Left colon (tissue), 2 donors: Measurements from ENCODE around the gene KCNA4. TPM values are rescaled to one million over a fixed set of nuclear protein-coding genes. Genes with fewer than 3 reads are reported as not detected.
"Not testable (repeated sequence)": the region's sequence is repeated elsewhere in the genome, so short reads cannot be mapped to it uniquely, and the experiment has no call there.

Source experiments
- ATAC-seq: fragments of 200-7000 bp; cut with Tn5 transposase; one replicate; pipeline ENCODE4 v1.9.1; 2020; ENCODE audit warnings: mild to moderate bottlenecking, moderate library complexity
- DNase-seq, 2 donors: peaks; one replicate each; pipeline ENCODE4 v3.0.0-alpha.2; 2020
- intact Hi-C, 2 donors: fragments of 100-400 bp; cut with DNase I in 1 of 2; cut with micrococcal nuclease in 1 of 2; formaldehyde crosslinking; loops; one replicate each; pipeline versions ENCODE4 v1.11.2 to v1.14.0; 2022; cut with DNase I, micrococcal nuclease
- total RNA-seq, 2 donors: library from RNA; stranded (reverse); fragmentation: NEBNext Ultra II Directional; extraction: Animal tissue kit (Norgen Biotek cat#: 25700); gene quantifications; one replicate each; pipeline ENCODE4 v1.2.1, GENCODE V29; 2021
- donor health status: DM: no; HTN: no; CAD: no.
- donor health status: DM: yes; HTN: yes; CAD: no.

The KCNA4 gene
- total RNA-seq, 2 donors from 2014 or later: not detected

- intact Hi-C loops: no loop called here
- ATAC-seq (no peak), DNase-seq (no peak)
These were observed 14.6 kb downstream of the KCNA4 start for GRCh38 chr11:30002157-30002785.

DNA sequence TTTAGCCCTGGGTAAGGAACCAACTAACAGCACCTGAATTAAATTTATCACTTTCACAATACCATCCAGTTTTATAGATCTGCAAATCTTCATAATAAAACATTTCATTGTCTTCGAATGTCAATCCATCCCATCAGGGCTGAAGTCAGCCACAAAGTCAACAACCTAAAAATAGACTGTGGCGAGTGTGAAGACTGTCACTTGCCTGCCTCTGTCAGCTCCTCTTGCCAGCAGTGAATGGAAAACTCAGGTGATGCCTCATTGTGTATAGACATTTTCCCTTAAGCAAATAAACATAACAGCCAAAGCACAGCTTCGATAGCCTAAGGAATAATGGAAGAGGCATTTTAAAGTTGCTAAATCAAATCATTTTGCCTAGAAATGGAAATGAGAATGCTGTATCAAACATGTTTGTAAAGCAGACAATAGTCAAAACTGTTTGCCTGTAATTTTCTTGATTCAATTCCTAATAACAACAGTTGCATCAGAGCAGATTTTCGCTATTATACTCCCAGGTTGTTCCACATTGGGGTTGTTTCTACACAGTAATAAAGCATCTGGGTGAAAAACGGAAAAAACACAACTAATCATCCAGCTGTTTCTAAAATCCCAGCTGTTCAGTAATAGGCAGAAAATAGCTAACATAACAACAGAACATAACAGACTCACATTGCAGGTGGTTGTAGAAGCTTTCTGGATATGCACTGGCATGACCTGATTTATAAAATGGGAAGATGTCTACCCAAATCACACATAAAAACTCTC is 15.7 kb downstream of the KCNA4 start:
- no peak for DNase-seq
- intact Hi-C loops: no loop called here
- ATAC-seq: no peak

DNA sequence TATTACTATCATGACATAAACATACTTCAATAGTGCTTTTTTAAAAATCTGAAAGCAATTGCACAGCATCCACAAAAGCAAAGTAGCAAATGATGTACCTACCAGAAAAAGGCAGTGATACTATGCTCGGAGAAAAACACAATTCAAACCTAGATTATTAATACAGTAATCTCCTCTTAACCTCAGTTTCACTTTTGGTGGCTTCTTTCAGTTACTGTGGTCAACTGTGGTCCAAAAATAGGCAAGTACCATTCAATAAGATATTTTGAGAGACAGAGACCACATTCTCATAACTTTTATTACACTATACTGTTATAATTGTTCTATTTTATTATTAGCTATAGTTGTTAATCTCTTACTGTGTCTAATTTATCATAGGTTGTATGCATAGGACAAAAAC is 20.8 kb downstream of the KCNA4 start:
- ATAC-seq (no peak), DNase-seq (no peak)
- intact Hi-C loops: no loop called here

DNA sequence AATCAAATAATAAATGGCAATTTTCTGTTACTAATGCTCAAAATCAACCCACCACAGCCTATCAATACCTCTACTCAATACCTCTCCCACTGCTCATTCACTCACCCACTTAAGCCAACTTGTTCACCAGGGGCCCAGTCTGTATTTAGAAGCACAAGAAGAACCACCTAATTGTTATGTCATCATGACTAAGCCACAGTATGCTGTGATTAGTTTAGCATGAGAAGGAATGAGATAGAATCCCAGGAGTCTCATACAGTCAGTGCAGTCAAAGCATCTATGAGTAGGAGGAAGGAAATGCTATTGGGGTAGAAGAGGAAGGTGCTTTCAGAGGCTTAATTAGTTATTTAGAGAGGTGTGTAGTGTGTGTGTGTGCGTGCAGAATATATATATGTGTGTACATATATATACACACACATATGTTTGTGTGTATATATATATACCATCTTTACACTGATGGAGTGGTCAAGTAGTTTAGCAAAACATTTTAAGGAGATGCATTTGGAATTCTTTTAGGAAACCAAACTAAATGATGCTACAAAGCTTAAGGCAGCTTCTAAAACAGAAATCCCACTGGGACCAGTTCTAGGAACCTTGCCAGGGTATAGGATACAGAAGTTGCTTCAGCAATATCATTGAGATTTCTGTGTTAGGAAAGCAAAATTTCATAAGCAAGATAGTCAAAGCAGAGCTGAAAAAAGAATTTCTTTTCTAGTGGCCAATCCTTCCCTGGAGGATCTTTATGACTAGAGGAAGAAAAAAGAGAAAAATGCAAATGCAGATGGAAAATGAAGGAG is 27.5 kb downstream of the KCNA4 start:
- intact Hi-C loops: no loop called here
- ATAC-seq: no peak
- no peak for DNase-seq

GRCh38 chr11:29985248-29985647 is 31.6 kb downstream of the KCNA4 start:
- intact Hi-C loops: no loop called here
- ATAC-seq: no peak

GRCh38 chr11:29984544-29984943 is 32.3 kb downstream of the KCNA4 start:
- ATAC-seq: no peak
- intact Hi-C loops: no loop called here
- DNase-seq: no peak

More at GRCh38 chr11:29985248-29985647, 31.6 kb downstream of the KCNA4 start:
- DNase-seq: no peak

DNA sequence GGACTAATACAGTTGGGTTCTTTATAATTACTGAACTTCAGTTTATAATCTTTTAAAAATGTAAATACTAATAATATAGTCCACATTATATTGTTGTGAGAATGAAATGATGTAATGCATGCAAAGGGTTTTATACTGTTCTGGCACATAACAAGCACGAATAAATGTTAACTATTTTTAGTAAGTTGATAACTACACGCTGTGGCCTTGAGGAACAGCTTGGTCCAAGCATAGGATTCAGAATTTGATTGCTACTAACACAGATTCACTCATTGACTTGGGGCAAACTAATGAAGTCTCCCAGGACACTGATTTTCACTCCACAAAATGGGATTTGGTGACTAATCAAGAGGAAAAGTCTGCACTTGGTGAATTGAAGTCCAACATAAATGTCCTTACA is 38.3 kb downstream of the KCNA4 start:
- intact Hi-C loops: no loop called here
- DNase-seq: no peak
- no peak for ATAC-seq

- ATAC-seq, DNase-seq, intact Hi-C loops: not testable (repeated sequence)
These were observed 41.2 kb downstream of the KCNA4 start for GRCh38 chr11:29975580-29975979.

DNA sequence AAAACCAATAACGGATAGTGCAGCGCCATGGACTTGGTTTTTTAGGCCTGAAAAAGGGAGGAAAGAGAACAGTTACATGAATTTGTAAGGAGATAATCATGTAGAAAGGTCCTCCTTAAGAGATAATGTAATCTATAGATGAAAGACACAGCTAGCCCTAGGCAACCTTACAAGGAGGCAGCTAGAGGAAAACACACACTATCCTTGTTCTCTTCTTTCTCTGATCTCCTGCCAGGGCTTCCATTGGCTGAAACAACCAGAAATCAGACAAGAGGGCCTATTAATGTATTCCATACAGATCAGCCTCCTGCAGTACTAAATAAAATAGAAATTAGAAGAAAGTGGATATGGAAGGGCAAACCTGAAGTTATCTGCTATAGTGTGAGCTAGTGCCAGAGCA is 53.0 kb downstream of the KCNA4 start:
- intact Hi-C loops: no loop called here
- DNase-seq: no peak
- ATAC-seq: no peak

GRCh38 chr11:29963036-29963435 is 53.8 kb downstream of the KCNA4 start:
- intact Hi-C loops: no loop called here
- no peak for ATAC-seq
- DNase-seq: no peak

DNA sequence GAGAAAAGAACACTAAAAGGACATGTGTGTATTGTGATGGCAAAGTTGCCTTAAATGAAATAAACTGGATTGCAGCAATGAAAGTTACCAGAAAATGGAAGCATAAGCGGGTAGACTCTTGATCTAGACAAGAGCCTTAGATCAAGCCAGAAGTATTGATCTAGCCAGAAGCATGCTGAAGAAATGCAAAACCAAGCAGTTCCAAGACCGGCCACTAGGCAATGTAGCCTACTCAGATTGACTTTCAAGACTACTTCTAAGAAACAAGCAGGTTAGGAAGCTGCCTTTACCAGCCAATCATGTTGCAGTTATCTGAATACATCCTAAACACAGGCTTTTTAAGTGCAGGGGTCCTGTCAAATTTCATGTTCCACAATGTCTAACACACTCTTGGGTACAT is 54.6 kb downstream of the KCNA4 start:
- no peak for ATAC-seq
- no peak for DNase-seq
- intact Hi-C loops: no loop called here

Other genes with a start within 250 kb of the KCNA4 start
- not detected for gene FSHB, start 214.0 kb upstream of the KCNA4 start, total RNA-seq